OCI-LY3 (cell line): ENCODE measurements around the gene ERBIN.

Source experiments
- H2AFZ ChIP-seq: fragments of 200-600, 300-600 bp; shearing (Covaris generic); 2 replicates; pipeline ENCODE4 v1.6.0; 2014; ENCODE audit warnings: antibody characterized with exemption, low read depth, low read length
- H3K27ac ChIP-seq: fragments of 200-600, 300-600 bp; sonication (generic); 2 replicates; pipeline ENCODE4 v1.5.1; 2014; ENCODE audit warnings: mild to moderate bottlenecking, low read length, moderate library complexity, mixed read lengths
- H3K27me3 ChIP-seq: fragments of 200-600, 300-600 bp; sonication (generic); 2 replicates; pipeline ENCODE4 v1.6.1; 2014; ENCODE audit warnings: low read depth, low read length, mixed read lengths
- H3K36me3 ChIP-seq: fragments of 200-600, 300-600 bp; sonication (generic); replicated peaks from 2 replicates; pipeline ENCODE3; 2014; ENCODE audit warnings: low read depth, low read length, mixed read lengths
- H3K4me1 ChIP-seq: fragments of 300-600, 200-600 bp; sonication (generic); 2 replicates; pipeline ENCODE4 v1.6.1; 2014; ENCODE audit warnings: low read length, mixed read lengths
- H3K4me2 ChIP-seq: fragments of 200-600, 300-600 bp; sonication (generic); 2 replicates; pipeline ENCODE4 v1.6.1; 2014; ENCODE audit warnings: low read length, mixed read lengths
- H3K4me3 ChIP-seq: fragments of 300-600, 200-600 bp; sonication (generic); 2 replicates; pipeline ENCODE4 v1.5.1; 2014; ENCODE audit warnings: antibody characterized with exemption, mild to moderate bottlenecking, low read length, moderate library complexity
- H3K79me2 ChIP-seq: fragments of 300-600, 200-600 bp; shearing (Covaris generic); 2 replicates; pipeline ENCODE4 v1.6.1; 2014; ENCODE audit warnings: mild to moderate bottlenecking, low read length, mixed read lengths
- H3K9ac ChIP-seq: fragments of 300-600, 200-600 bp; shearing (Covaris generic); 2 replicates; pipeline ENCODE4 v1.6.0; 2014; ENCODE audit warnings: mild to moderate bottlenecking, low read length, moderate library complexity
- H3K9me3 ChIP-seq: fragments of 200-600, 300-600 bp; shearing (Covaris generic); 2 replicates; pipeline ENCODE4 v1.6.1; 2014; ENCODE audit warnings: low read length, mixed read lengths; ENCODE audit not compliant: insufficient read depth
- H4K20me1 ChIP-seq: fragments of 200-600, 300-600 bp; sonication (generic); 2 replicates; pipeline ENCODE4 v1.6.1; 2016; ENCODE audit warnings: low read length, mixed read lengths; ENCODE audit not compliant: insufficient read depth
- EZH2phosphoT487 ChIP-seq: fragments of 200-600 bp; shearing (Covaris generic); IDR thresholded peaks from 2 replicates; pipeline ENCODE4 v1.6.1; 2018; ENCODE audit warnings: antibody characterized with exemption, mixed run types, low read depth
- TF ChIP-seq, protein P1 (sequence below): fragments of 200-600, 300-600 bp; sonication (generic); IDR thresholded peaks from 2 replicates; pipeline ENCODE4 v1.5.1; 2014; ENCODE audit warnings: antibody characterized with exemption, low read length, low read depth

Gene ERBIN

DNA sequence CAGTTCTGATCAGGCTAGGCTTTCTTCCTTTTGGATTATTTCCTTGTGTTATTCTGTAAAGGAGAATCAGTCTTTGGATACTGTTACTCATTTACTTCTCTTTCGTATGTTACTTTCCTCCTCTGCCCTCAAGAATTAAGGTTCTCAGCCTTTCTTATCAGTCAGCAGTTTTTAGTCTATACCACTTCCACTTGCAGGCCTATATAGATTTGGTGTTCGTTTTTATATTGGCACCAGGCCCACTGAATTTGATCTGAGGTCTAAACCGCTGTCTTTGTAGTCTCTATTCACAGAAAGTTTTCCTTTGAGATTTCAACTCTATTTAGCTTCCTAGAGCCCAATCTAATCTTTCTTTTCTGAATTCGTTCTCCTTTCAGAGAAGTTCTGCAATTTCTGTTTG, 62.8 kb downstream of the ERBIN start:
- no peaks in the 10 kb centered on the region for H3K27me3 ChIP-seq
- no peak overlapping the region for H3K27ac ChIP-seq
- no peaks in the 10 kb centered on the region for H3K4me1 ChIP-seq
- no peak overlapping the region for H3K4me2 ChIP-seq
- peaks cover 40% of the 10 kb centered on the region for H3K79me2 ChIP-seq
- H3K9ac ChIP-seq: no peak overlapping the region
- no peak overlapping the region for H2AFZ ChIP-seq
- H4K20me1 ChIP-seq: peaks cover 46% of the 10 kb centered on the region
- H3K4me3 ChIP-seq: no peak overlapping the region
- H3K9me3 ChIP-seq: no peaks in the 10 kb centered on the region
- H3K36me3 ChIP-seq: peaks cover 3% of the 10 kb centered on the region
- TF ChIP-seq, protein P1, sequence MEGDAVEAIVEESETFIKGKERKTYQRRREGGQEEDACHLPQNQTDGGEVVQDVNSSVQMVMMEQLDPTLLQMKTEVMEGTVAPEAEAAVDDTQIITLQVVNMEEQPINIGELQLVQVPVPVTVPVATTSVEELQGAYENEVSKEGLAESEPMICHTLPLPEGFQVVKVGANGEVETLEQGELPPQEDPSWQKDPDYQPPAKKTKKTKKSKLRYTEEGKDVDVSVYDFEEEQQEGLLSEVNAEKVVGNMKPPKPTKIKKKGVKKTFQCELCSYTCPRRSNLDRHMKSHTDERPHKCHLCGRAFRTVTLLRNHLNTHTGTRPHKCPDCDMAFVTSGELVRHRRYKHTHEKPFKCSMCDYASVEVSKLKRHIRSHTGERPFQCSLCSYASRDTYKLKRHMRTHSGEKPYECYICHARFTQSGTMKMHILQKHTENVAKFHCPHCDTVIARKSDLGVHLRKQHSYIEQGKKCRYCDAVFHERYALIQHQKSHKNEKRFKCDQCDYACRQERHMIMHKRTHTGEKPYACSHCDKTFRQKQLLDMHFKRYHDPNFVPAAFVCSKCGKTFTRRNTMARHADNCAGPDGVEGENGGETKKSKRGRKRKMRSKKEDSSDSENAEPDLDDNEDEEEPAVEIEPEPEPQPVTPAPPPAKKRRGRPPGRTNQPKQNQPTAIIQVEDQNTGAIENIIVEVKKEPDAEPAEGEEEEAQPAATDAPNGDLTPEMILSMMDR: no peak
- TF ChIP-seq EZH2phosphoT487: no peak

DNA sequence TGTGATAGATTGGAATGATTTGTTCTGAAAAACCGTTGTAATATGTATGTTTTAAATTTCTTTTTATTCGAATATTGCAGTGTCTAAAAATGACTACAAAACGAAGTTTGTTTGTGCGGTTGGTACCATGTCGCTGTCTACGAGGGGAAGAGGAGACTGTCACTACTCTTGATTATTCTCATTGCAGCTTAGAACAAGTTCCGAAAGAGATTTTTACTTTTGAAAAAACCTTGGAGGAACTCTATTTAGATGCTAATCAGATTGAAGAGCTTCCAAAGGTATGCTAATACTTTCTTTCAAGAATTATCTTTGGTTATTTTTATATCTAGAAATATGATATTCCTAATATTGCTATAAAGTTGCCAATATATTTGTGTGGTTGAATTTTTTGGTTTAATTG, 66.3 kb downstream of the ERBIN start:
- Histone ChIP-seq H3K36me3 (peaks cover 7% of the 10 kb centered on the region), H3K27me3 (no peaks in the 10 kb centered on the region), H3K9ac (no peak overlapping the region), H3K4me2 (no peak overlapping the region), H3K79me2 (peaks cover 18% of the 10 kb centered on the region), H3K27ac (no peak overlapping the region), H3K4me1 (no peaks in the 10 kb centered on the region), H2AFZ (no peak overlapping the region), H3K9me3 (no peaks in the 10 kb centered on the region), H3K4me3 (no peak overlapping the region), H4K20me1 (peaks cover 23% of the 10 kb centered on the region)
- no peak for TF ChIP-seq EZH2phosphoT487
- TF ChIP-seq, protein P1: no peak

DNA sequence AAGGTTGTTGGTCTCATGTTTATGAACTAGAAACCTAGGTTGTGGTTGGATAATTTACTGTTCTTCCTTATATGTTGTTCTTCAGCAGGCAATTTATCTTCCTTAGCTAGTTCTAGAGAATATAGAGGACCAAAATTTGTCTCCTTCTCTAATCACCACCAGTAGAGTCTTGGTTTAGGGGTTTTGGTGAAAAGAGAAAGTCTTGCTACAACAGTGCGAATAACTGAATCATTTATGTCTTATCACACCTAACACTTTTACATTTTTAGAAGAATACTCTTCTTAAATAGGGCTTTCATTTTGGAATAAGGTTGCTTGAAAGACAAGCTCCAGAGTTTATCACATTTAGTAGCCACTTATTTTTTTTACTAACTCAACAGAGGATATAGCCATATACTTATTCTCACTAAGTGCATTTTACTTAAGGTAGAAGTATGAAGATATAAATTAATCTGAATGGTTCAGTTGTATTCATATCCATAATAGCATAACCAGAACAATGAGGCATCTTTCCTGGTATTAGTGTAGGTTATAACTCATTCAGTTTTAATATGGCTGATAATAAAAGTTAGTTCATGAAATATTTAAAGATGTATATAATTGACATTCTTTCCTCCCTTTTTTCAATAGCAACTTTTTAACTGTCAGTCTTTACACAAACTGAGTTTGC, 67.9 kb downstream of the ERBIN start:
- Histone ChIP-seq H4K20me1 (peaks cover 17% of the 10 kb centered on the region), H3K4me3 (no peak overlapping the region), H3K27me3 (no peaks in the 10 kb centered on the region), H3K27ac (no peak overlapping the region), H3K36me3 (peaks cover 7% of the 10 kb centered on the region), H3K4me1 (no peaks in the 10 kb centered on the region), H3K4me2 (no peak overlapping the region), H3K9me3 (no peaks in the 10 kb centered on the region), H3K79me2 (peaks cover 13% of the 10 kb centered on the region), H3K9ac (no peak overlapping the region), H2AFZ (no peak overlapping the region)
- no peak for TF ChIP-seq EZH2phosphoT487

DNA sequence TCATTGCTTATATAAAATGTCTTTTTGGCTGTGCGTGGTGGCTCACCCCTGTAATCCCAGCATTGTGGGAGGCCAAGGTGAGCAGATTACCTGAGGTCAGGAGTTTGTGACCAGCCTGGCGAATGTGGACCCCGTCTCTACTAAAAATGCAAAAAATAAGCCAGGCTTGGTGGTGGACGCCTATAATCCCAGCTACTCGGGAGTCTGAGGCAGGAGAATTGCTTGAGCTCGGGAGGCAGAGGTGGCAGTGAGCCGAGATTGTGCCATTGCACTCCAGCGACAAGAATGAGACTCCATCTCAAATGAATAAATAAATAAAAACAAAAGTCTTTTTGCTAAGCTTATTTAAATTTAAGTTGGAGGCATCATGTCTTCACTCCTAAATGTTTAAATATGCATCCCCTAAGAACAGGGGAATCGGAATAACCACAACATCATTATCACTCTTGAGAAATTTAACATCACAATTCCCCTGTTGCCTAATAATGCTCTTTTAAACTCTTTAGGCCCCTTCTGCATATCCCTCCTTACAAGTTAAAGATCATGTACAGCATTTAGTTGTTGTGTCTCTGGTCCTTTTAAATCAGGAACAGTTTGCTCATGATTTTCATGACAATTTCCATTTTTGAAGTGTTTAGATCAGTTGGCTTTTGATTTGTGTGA, 72.8 kb downstream of the ERBIN start:
- TF ChIP-seq EZH2phosphoT487: no peak
- TF ChIP-seq, protein P1: no peak
- peaks cover 15% of the 10 kb centered on the region for H3K36me3 ChIP-seq
- H3K27ac ChIP-seq: no peak overlapping the region
- peaks cover 6% of the 10 kb centered on the region for H3K4me1 ChIP-seq
- H3K79me2 ChIP-seq: peaks cover 36% of the 10 kb centered on the region
- H4K20me1 ChIP-seq: peaks cover 37% of the 10 kb centered on the region
- H2AFZ ChIP-seq: no peak overlapping the region
- H3K9ac ChIP-seq: no peak overlapping the region
- no peak overlapping the region for H3K4me3 ChIP-seq
- no peak overlapping the region for H3K4me2 ChIP-seq
- H3K27me3 ChIP-seq: no peaks in the 10 kb centered on the region
- H3K9me3 ChIP-seq: no peaks in the 10 kb centered on the region
